Right renal cortex interstitium (tissue), 3 donors: ENCODE results near the gene FRAS1. TPM values are rescaled to one million over a fixed set of nuclear protein-coding genes. Genes with fewer than 3 reads are reported as not detected.

Experiments used
- DNase-seq, 3 donors: peaks; one replicate each; pipeline ENCODE4 v3.0.0-alpha.2; 2013; ENCODE audit warnings: low read depth in 3 of 3, low spot score in 2 of 3
- polyA plus RNA-seq, 3 donors: library from polyadenylated mRNA; unstranded; fragments of 120-200 nt; gene quantifications; one replicate each; pipeline ENCODE4 v1.2.1, GENCODE V29; 2013; ENCODE audit not compliant: insufficient read length in 3 of 3

Gene FRAS1
- polyA plus RNA-seq, 3 donors: 70.4 to 83.3 (median 77.4) TPM

GRCh38 chr4:78561677-78562076, 504.6 kb downstream of the FRAS1 start:
- no peak for DNase-seq

- DNase-seq: no peak
These were observed 505.6 kb downstream of the FRAS1 start for GRCh38 chr4:78562687-78563086.

- DNase-seq: no peak
These were observed 508.8 kb downstream of the FRAS1 start for GRCh38 chr4:78565971-78566372.

GRCh38 chr4:78566834-78567499, 509.8 kb downstream of the FRAS1 start:
- no peak for DNase-seq

GRCh38 chr4:78567500-78568060, 510.5 kb downstream of the FRAS1 start:
- DNase-seq: no peak

- no peak for DNase-seq
These were observed 511.6 kb downstream of the FRAS1 start for GRCh38 chr4:78568640-78569305.

GRCh38 chr4:78569306-78569821, 512.2 kb downstream of the FRAS1 start:
- no peak for DNase-seq

- DNase-seq: no peak
These were observed 513.0 kb downstream of the FRAS1 start for GRCh38 chr4:78570117-78570516.

GRCh38 chr4:78571804-78572203, 514.7 kb downstream of the FRAS1 start:
- DNase-seq: no peak

GRCh38 chr4:78578674-78579425, 521.7 kb downstream of the FRAS1 start:
- no peak for DNase-seq

- no peak for DNase-seq
These were observed 524.5 kb downstream of the FRAS1 start for GRCh38 chr4:78581618-78582017.

- no peak for DNase-seq
These were observed 527.9 kb downstream of the FRAS1 start for GRCh38 chr4:78584863-78585547.

GRCh38 chr4:78585633-78586032, 528.5 kb downstream of the FRAS1 start:
- no peak for DNase-seq

GRCh38 chr4:78588894-78589545, 531.9 kb downstream of the FRAS1 start:
- no peak for DNase-seq

- DNase-seq: no peak
These were observed 534.3 kb downstream of the FRAS1 start for GRCh38 chr4:78591404-78591803.

- no peak for DNase-seq
These were observed 535.1 kb downstream of the FRAS1 start for GRCh38 chr4:78592088-78592783.
